Neural cell (in vitro differentiated cells): ENCODE data around the gene WIPF2. TPM values are rescaled to one million over a fixed set of nuclear protein-coding genes. Genes with fewer than 3 reads are reported as not detected.

Source experiments
- H2AFZ ChIP-seq: fragments of 200-600, 300-800 bp; sonication (generic), shearing (Covaris generic); 2 replicates; pipeline ENCODE4 v1.6.0; 2014; ENCODE audit warnings: low read depth, mild to moderate bottlenecking, antibody characterized with exemption, low read length, moderate library complexity
- H3F3A ChIP-seq: fragments of 200-600 bp; shearing (Covaris generic); 2 replicates; pipeline ENCODE4 v1.6.1; 2016; ENCODE audit warnings: mild to moderate bottlenecking, moderate library complexity, mixed read lengths, antibody characterized with exemption, low read length; ENCODE audit not compliant: insufficient read depth, poor library complexity, severe bottlenecking
- H3K27ac ChIP-seq: fragments of 200-600, 300-800 bp; sonication (generic), shearing (Covaris generic); 2 replicates; pipeline ENCODE4 v1.5.1; 2014; ENCODE audit warnings: mild to moderate bottlenecking, low read length, moderate library complexity
- H3K27me3 ChIP-seq: fragments of 300-800, 200-600 bp; sonication (generic), shearing (Covaris generic); 2 replicates; pipeline ENCODE4 v1.6.0; 2014; ENCODE audit warnings: mild to moderate bottlenecking, low read depth, low read length, moderate library complexity; ENCODE audit not compliant: insufficient read depth
- H3K36me3 ChIP-seq: fragments of 300-800, 200-600 bp; sonication (generic), shearing (Covaris generic); 2 replicates; pipeline ENCODE4 v1.5.1; 2014; ENCODE audit warnings: mild to moderate bottlenecking, antibody characterized with exemption, low read length, moderate library complexity; ENCODE audit not compliant: insufficient read depth
- H3K4me2 ChIP-seq: fragments of 300-800, 200-600 bp; sonication (generic), shearing (Covaris generic); 2 replicates; pipeline ENCODE4 v1.6.0; 2014; ENCODE audit warnings: mild to moderate bottlenecking, low read length
- H3K4me3 ChIP-seq: fragments of 300-800, 200-600 bp; sonication (generic), shearing (Covaris generic); 2 replicates; pipeline ENCODE4 v1.5.1; 2014; ENCODE audit warnings: mild to moderate bottlenecking, low read length, moderate library complexity
- H3K79me2 ChIP-seq: fragments of 200-600 bp; shearing (Covaris generic); replicated peaks from 2 replicates; pipeline ENCODE4 v1.6.0; 2014; ENCODE audit warnings: mild to moderate bottlenecking, low read length, moderate library complexity; ENCODE audit not compliant: insufficient read depth
- H3K9ac ChIP-seq: fragments of 300-800, 200-600 bp; sonication (generic), shearing (Covaris generic); 2 replicates; pipeline ENCODE4 v1.6.1; 2016; ENCODE audit warnings: mild to moderate bottlenecking, low read length, mixed read lengths
- H3K9me2 ChIP-seq: fragments of 200-600 bp; shearing (Covaris generic); 2 replicates; pipeline ENCODE4 v1.6.1; 2016; ENCODE audit warnings: mild to moderate bottlenecking, low read length, mixed read lengths; ENCODE audit not compliant: insufficient read depth
- H3K9me3 ChIP-seq: fragments of 200-600, 300-800 bp; sonication (generic), shearing (Covaris generic); 2 replicates; pipeline ENCODE4 v1.6.1; 2016; ENCODE audit warnings: mild to moderate bottlenecking, mixed run types, low read length, moderate library complexity, mixed read lengths
- H4K20me1 ChIP-seq: fragments of 200-600 bp; shearing (Covaris generic); 2 replicates; pipeline ENCODE4 v1.6.1; 2016; ENCODE audit warnings: mild to moderate bottlenecking, mixed run types; ENCODE audit not compliant: insufficient read depth
- CTCF ChIP-seq: fragments of 450-650 bp; IDR thresholded peaks from 2 replicates; pipeline ENCODE4 v1.5.1; 2014; ENCODE audit warnings: antibody characterized with exemption, mild to moderate bottlenecking, moderate library complexity; ENCODE audit not compliant: poor library complexity, severe bottlenecking
- EP300 ChIP-seq: fragments of 450-650 bp; conservative IDR thresholded peaks from 2 replicates; pipeline ENCODE4 v1.6.1; 2014; ENCODE audit warnings: antibody characterized with exemption, mild to moderate bottlenecking, moderate library complexity; ENCODE audit not compliant: poor library complexity, severe bottlenecking
- EZH2 ChIP-seq: fragments of 200-600, 300-800 bp; shearing (Covaris generic), sonication (generic); IDR thresholded peaks from 2 replicates; pipeline ENCODE4 v1.6.1; 2014; ENCODE audit warnings: antibody characterized with exemption, low read length, borderline replicate concordance, mild to moderate bottlenecking; ENCODE audit not compliant: insufficient read depth, poor library complexity, severe bottlenecking
- RAD21 ChIP-seq: fragments of 450-650 bp; conservative IDR thresholded peaks from 2 replicates; pipeline ENCODE4 v1.6.1; 2014; ENCODE audit warnings: antibody characterized with exemption, mild to moderate bottlenecking, moderate library complexity
- REST ChIP-seq: IDR thresholded peaks from 2 replicates; pipeline ENCODE4 v1.6.1; 2012; ENCODE audit warnings: borderline replicate concordance
- SMC3 ChIP-seq: fragments of 450-650 bp; conservative IDR thresholded peaks from 2 replicates; pipeline ENCODE4 v1.6.1; 2014; ENCODE audit warnings: antibody characterized with exemption, mild to moderate bottlenecking, moderate library complexity; ENCODE audit not compliant: poor library complexity
- polyA plus RNA-seq: library from polyadenylated mRNA; depleted of rRNA; stranded (reverse); fragments of >200 nt; gene quantifications from 2 replicates; pipeline ENCODE4 v1.2.3, GENCODE V29; 2014

The WIPF2 gene
- polyA plus RNA-seq, 1 donor from 2014 or later, result 11.5 TPM

GRCh38 chr17:40190197-40191021 lies 28.7 kb upstream of the WIPF2 start:
- Histone ChIP-seq H3K9ac (no peak overlapping the region), H3F3A (no peaks in the 10 kb centered on the region), H3K9me3 (no peaks in the 10 kb centered on the region), H3K36me3 (no peaks in the 10 kb centered on the region), H3K27me3 (no peaks in the 10 kb centered on the region), H3K4me2 (no peak overlapping the region), H3K79me2 (no peaks in the 10 kb centered on the region), H3K9me2 (no peaks in the 10 kb centered on the region), H3K4me3 (no peak overlapping the region), H4K20me1 (no peaks in the 10 kb centered on the region), H2AFZ (no peak overlapping the region), H3K27ac (no peak overlapping the region)
- TF ChIP-seq CTCF (peak; percentile 18), SMC3 (no peak)

- H3K36me3 ChIP-seq, result no peaks in the 10 kb centered on the region
- no peaks in the 10 kb centered on the region for H4K20me1 ChIP-seq
- peak overlapping the region; percentile 31 for H3K4me3 ChIP-seq
- no peak for TF ChIP-seq EP300
- no peak for TF ChIP-seq REST
- TF ChIP-seq SMC3, result peak; percentile 62
- no peak for TF ChIP-seq EZH2
- TF ChIP-seq CTCF, result peak; percentile 61
- peak; percentile 52 for TF ChIP-seq RAD21
- H3K4me2 ChIP-seq, result no peak overlapping the region
- H3K27ac ChIP-seq, result no peak overlapping the region
- H3K9me3 ChIP-seq, result no peaks in the 10 kb centered on the region
- no peaks in the 10 kb centered on the region for H3K9me2 ChIP-seq
- H3K9ac ChIP-seq, result no peak overlapping the region
- no peaks in the 10 kb centered on the region for H3K27me3 ChIP-seq
- no peaks in the 10 kb centered on the region for H3K79me2 ChIP-seq
- H2AFZ ChIP-seq, result no peak overlapping the region
- no peaks in the 10 kb centered on the region for H3F3A ChIP-seq
These were observed 27.6 kb upstream of the WIPF2 start for GRCh38 chr17:40191237-40192208.
